K562 (cell line): ENCODE measurements around the gene SPATA33. TPM values are rescaled to one million over a fixed set of nuclear protein-coding genes. Genes with fewer than 3 reads are reported as not detected.

Experiments
- ATF7 ChIP-seq: fragments of 450-650 bp; IDR thresholded peaks from 2 replicates; pipeline ENCODE4 v1.7.1; 2014; ENCODE audit warnings: mild to moderate bottlenecking, moderate library complexity
- BCL6 ChIP-seq: fragments of 250-450 bp; sonication (Bioruptor Pico); IDR thresholded peaks from 2 replicates; pipeline ENCODE4 v1.4.0; 2020
- ETV1 ChIP-seq: fragments of 450-650 bp; conservative IDR thresholded peaks from 2 replicates; pipeline ENCODE4 v1.6.1; 2016; ENCODE audit warnings: missing genetic modification characterization, control low read depth, low read depth, missing compliant biosample characterization
- ETV5 ChIP-seq: sonication (generic); formaldehyde crosslinking; IDR thresholded peaks from 2 replicates; pipeline ENCODE4 v1.4.0; 2020; ENCODE audit warnings: low read depth, mild to moderate bottlenecking, missing genetic modification reagents
- FOXA1 ChIP-seq: fragments of 450-650 bp; IDR thresholded peaks from 2 replicates; pipeline ENCODE4 v1.6.1; 2016; ENCODE audit warnings: mild to moderate bottlenecking, borderline replicate concordance
- GTF2A2 ChIP-seq: IDR thresholded peaks from 2 replicates; pipeline ENCODE4 v1.6.1; 2016; ENCODE audit warnings: mild to moderate bottlenecking, missing genetic modification characterization, missing compliant biosample characterization
- HDAC6 ChIP-seq: IDR thresholded peaks from 2 replicates; pipeline ENCODE4 v1.6.1; 2012; ENCODE audit warnings: low read depth, mild to moderate bottlenecking, control low read depth, inconsistent platforms, low read length, moderate library complexity
- HMGN3 ChIP-seq: IDR thresholded peaks from 2 replicates; pipeline ENCODE4 v1.6.1; 2011; ENCODE audit warnings: borderline replicate concordance, low read depth, mild to moderate bottlenecking, mixed read lengths, low read length; ENCODE audit not compliant: insufficient read length; ENCODE audit errors: extremely low read depth
- HNRNPUL1 ChIP-seq: fragments of 200-400 bp; formaldehyde crosslinking; IDR thresholded peaks from 2 replicates; pipeline ENCODE4 v1.6.1; 2017; ENCODE audit warnings: low read length
- MYBL2 ChIP-seq, 2 experiments: fragments of 450-650 bp in 1 of 2; sonication (generic) in 1 of 2; formaldehyde crosslinking in 1 of 2; IDR thresholded peaks; 2 replicates each; pipeline versions ENCODE4 v1.6.1 to v1.8.1; 2017 to 2022; ENCODE audit warnings: borderline replicate concordance in 1 of 2, inconsistent platforms in 1 of 2, low read depth in 1 of 2, mild to moderate bottlenecking in 1 of 2, missing genetic modification reagents in 1 of 2, moderate library complexity in 1 of 2
- NCOA4 ChIP-seq: fragments of 450-650 bp; IDR thresholded peaks from 2 replicates; pipeline ENCODE4 v1.6.1; 2018; ENCODE audit warnings: mild to moderate bottlenecking; ENCODE audit not compliant: partially characterized antibody
- TCFL5 ChIP-seq: fragments of 250-450 bp; sonication (Bioruptor Pico); conservative IDR thresholded peaks from 2 replicates; pipeline ENCODE4 v1.6.1; 2021; ENCODE audit warnings: mild to moderate bottlenecking, moderate library complexity, matching md5 sums
- ZZZ3 ChIP-seq: fragments of 450-650 bp; IDR thresholded peaks from 2 replicates; pipeline ENCODE4 v1.6.1; 2016; ENCODE audit warnings: antibody characterized with exemption, mild to moderate bottlenecking, moderate library complexity
- polyA plus RNA-seq, 8 experiments: library from polyadenylated mRNA; depleted of rRNA in 4 of 8; stranded (reverse) in 5 of 8; unstranded in 3 of 8; fragments of >200 nt; fragmentation: Nextera tagmentation in 2 of 8; fragmentation: Illumina TruSeq in 1 of 8; extraction: Ambion mirVana in 2 of 8; extraction: Trizol in 1 of 8; gene quantifications; 2 replicates each; pipeline versions ENCODE4 v1.2.1 to v1.2.3, GENCODE V29; 2011 to 2014; ENCODE audit warnings: inconsistent platforms in 1 of 8, missing spikeins in 1 of 8
- total RNA-seq, 7 experiments: library from RNA; depleted of rRNA in 6 of 7; stranded (reverse); fragments of >200 nt in 6 of 7; fragmentation: Illumina TruSeq in 2 of 7; extraction: Trizol in 2 of 7; gene quantifications; 2 replicates each; pipeline versions ENCODE4 v1.2.1 to v1.2.3, GENCODE V29; 2011 to 2021; ENCODE audit warnings: low replicate concordance in 1 of 7
- TF ChIP-seq, protein P1 (sequence below): fragments of 250-450 bp; sonication (Bioruptor Pico); IDR thresholded peaks from 2 replicates; pipeline ENCODE4 v1.4.0; 2020; ENCODE audit warnings: mild to moderate bottlenecking
- TF ChIP-seq, protein P2 (sequence below): IDR thresholded peaks from 2 replicates; pipeline ENCODE4 v1.6.1; 2011; ENCODE audit warnings: borderline replicate concordance, low read depth, mild to moderate bottlenecking, moderate library complexity, low read length; ENCODE audit not compliant: insufficient read depth, poor library complexity, severe bottlenecking
- TF ChIP-seq, protein P3 (sequence below), 3 experiments: IDR thresholded peaks in 2 of 3; conservative IDR thresholded peaks in 1 of 3; 2 replicates each; pipeline ENCODE4 v1.5.1; 2011 to 2012; ENCODE audit warnings: low read length in 3 of 3, mild to moderate bottlenecking in 3 of 3, control low read depth in 2 of 3, improper control_type of control experiment in 1 of 3, inconsistent platforms in 1 of 3, low read depth in 1 of 3, mixed read lengths in 1 of 3, moderate library complexity in 1 of 3; ENCODE audit not compliant: insufficient read depth in 2 of 3
- TF ChIP-seq, protein P4 (sequence below): fragments of 250-450 bp; sonication (Bioruptor Pico); IDR thresholded peaks from 2 replicates; pipeline ENCODE4 v1.9.0; 2021; ENCODE audit warnings: mild to moderate bottlenecking

SPATA33 gene
- total and polyA plus RNA-seq, 9 of the 15 experiments (the other 6 are each of a cell fraction or from before 2014, with no cell fraction given) = 4.0 to 20.0 (median 11.8) TPM

DNA sequence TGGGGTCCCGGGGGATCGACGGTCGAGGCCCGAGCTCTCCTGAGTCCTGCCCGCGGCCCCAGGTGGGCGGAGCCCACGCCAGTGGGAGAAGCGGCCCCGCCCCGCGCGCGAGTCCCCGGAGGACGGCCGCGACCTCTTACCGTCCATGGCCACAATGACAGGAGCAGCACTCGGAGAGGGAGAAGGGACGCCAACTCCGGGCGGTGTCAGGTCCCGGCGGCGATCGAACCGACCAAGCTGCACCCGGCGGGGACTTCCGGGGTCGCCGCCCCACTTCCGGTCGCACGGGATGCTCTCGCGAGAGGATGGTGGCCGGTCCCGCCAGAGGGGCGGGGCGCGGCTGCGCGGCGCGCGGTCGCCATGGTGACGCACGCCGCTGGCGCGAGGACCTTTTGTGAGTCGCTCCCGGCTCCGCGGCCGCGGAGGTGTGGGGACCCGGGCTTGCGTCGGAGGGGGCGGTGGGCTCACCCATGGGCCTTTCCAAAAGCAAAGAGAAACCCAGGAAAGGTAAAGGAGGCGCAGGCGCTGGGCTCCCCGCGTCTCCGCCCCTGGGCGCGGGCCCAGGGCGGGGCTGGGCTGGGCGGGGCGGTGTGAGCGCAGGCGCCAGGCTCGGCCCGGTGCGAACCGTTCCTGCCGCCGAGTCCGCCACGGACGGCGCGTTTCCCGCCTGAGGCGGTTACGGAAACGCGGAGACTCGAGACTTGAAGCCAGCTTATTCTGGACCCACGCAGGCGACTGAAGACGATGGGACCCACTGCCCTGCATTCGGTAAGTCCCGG lies at the start of gene SPATA33, which contains the start of gene CHMP1A (continued):
- TF ChIP-seq, protein P1, sequence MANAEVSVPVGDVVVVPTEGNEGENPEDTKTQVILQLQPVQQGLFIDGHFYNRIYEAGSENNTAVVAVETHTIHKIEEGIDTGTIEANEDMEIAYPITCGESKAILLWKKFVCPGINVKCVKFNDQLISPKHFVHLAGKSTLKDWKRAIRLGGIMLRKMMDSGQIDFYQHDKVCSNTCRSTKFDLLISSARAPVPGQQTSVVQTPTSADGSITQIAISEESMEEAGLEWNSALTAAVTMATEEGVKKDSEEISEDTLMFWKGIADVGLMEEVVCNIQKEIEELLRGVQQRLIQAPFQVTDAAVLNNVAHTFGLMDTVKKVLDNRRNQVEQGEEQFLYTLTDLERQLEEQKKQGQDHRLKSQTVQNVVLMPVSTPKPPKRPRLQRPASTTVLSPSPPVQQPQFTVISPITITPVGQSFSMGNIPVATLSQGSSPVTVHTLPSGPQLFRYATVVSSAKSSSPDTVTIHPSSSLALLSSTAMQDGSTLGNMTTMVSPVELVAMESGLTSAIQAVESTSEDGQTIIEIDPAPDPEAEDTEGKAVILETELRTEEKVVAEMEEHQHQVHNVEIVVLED (CRISPR knock-in tag) = peak; percentile 59; the same call in 1 of the 2 replicates
- TF ChIP-seq BCL6 (CRISPR knock-in tag) = no peak
- TF ChIP-seq GTF2A2 (tag) = no peak
- TF ChIP-seq, protein P2, sequence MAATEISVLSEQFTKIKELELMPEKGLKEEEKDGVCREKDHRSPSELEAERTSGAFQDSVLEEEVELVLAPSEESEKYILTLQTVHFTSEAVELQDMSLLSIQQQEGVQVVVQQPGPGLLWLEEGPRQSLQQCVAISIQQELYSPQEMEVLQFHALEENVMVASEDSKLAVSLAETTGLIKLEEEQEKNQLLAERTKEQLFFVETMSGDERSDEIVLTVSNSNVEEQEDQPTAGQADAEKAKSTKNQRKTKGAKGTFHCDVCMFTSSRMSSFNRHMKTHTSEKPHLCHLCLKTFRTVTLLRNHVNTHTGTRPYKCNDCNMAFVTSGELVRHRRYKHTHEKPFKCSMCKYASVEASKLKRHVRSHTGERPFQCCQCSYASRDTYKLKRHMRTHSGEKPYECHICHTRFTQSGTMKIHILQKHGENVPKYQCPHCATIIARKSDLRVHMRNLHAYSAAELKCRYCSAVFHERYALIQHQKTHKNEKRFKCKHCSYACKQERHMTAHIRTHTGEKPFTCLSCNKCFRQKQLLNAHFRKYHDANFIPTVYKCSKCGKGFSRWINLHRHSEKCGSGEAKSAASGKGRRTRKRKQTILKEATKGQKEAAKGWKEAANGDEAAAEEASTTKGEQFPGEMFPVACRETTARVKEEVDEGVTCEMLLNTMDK = no peak
- TF ChIP-seq MYBL2 (IDR thresholded peaks at IDR 0.05; ENCODE audit: low read depth) = no peak
- no peak for TF ChIP-seq MYBL2 (CRISPR knock-in tag; IDR thresholded peaks at IDR 0.05; ENCODE audit: borderline replicate concordance)
- no peak for TF ChIP-seq HDAC6
- no peak for TF ChIP-seq HNRNPUL1
- peak; percentile 57; the same call in 1 of the 2 replicates for TF ChIP-seq ATF7
- TF ChIP-seq, protein P3, sequence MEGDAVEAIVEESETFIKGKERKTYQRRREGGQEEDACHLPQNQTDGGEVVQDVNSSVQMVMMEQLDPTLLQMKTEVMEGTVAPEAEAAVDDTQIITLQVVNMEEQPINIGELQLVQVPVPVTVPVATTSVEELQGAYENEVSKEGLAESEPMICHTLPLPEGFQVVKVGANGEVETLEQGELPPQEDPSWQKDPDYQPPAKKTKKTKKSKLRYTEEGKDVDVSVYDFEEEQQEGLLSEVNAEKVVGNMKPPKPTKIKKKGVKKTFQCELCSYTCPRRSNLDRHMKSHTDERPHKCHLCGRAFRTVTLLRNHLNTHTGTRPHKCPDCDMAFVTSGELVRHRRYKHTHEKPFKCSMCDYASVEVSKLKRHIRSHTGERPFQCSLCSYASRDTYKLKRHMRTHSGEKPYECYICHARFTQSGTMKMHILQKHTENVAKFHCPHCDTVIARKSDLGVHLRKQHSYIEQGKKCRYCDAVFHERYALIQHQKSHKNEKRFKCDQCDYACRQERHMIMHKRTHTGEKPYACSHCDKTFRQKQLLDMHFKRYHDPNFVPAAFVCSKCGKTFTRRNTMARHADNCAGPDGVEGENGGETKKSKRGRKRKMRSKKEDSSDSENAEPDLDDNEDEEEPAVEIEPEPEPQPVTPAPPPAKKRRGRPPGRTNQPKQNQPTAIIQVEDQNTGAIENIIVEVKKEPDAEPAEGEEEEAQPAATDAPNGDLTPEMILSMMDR (IDR thresholded peaks at IDR 0.05 in 2 of 3, conservative IDR thresholded peaks at IDR 0.05 in 1 of 3; ENCODE audit: insufficient read depth in 2 of 3, low read depth in 1 of 3, low read length in 3 of 3) = peak in 1 of 3 experiments; percentile 5; a peak in 1 of 6 replicates
- no peak for TF ChIP-seq ZZZ3
- peak; percentile 89 for TF ChIP-seq ETV1
- peak; percentile 52 for TF ChIP-seq HMGN3
- TF ChIP-seq, protein P4, sequence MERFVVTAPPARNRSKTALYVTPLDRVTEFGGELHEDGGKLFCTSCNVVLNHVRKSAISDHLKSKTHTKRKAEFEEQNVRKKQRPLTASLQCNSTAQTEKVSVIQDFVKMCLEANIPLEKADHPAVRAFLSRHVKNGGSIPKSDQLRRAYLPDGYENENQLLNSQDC (CRISPR knock-in tag) = no peak
- no peak for TF ChIP-seq TCFL5 (CRISPR knock-in tag)
- peak; percentile 77 for TF ChIP-seq ETV5
- no peak for TF ChIP-seq FOXA1
- TF ChIP-seq NCOA4 = no peak
